ENCODE results near the gene TFDP2. TPM values are rescaled to one million over a fixed set of nuclear protein-coding genes. Genes with fewer than 3 reads are reported as not detected.

TFDP2 gene
- total and polyA plus RNA-seq, 2 of the 8 experiments (the other 6 are each of a cell fraction or from before 2014, with no cell fraction given): 41.1 to 119 TPM

- no peak overlapping the region for H2BK15ac ChIP-seq (ENCODE audit: low read length)
- no peak overlapping the region for H3K23ac ChIP-seq (ENCODE audit: insufficient read length)
- 0 out of 7 replicates have a peak, but pooled peaks cover 0 to 2% (median 0%) of the 10 kb centered on the region in 4 experiments for H3K4me1 ChIP-seq (replicated peaks in 1 of 4; ENCODE audit: control insufficient read depth in 3 of 4, insufficient read depth in 4 of 4, low read length in 3 of 4)
- H3K9me3 ChIP-seq (ENCODE audit: insufficient read depth in 2 of 2, low read depth in 1 of 2, low read length in 1 of 2): no peaks in the 10 kb centered on the region
- H3K56ac ChIP-seq (replicated peaks; ENCODE audit: insufficient read length, low read depth, low read length): no peak overlapping the region
- no peak overlapping the region for H4K91ac ChIP-seq (replicated peaks; ENCODE audit: insufficient read length, low read length)
- peaks cover 0 to 53% of the 10 kb centered on the region in 2 experiments; a peak in 2 of 4 replicates for H3K79me2 ChIP-seq (ENCODE audit: control insufficient read depth in 1 of 2, insufficient read depth in 2 of 2, low read length in 2 of 2)
- H3K27me3 ChIP-seq (replicated peaks in 1 of 4; ENCODE audit: control insufficient read depth in 3 of 4, extremely low read depth in 1 of 4, insufficient read depth in 3 of 4, low read length in 3 of 4): no peaks in the 10 kb centered on the region
- no peak overlapping the region for H2BK5ac ChIP-seq (ENCODE audit: low read depth, low read length)
- ChIA-PET POLR2A (ENCODE audit: partially characterized antibody) (no interaction called here), CTCF (ENCODE audit: partially characterized antibody) (no interaction called here)
- peaks cover 0 to 18% (median 0%) of the 10 kb centered on the region in 4 experiments; a peak in 3 of 8 replicates for H3K36me3 ChIP-seq (ENCODE audit: control insufficient read depth in 2 of 4, insufficient read depth in 4 of 4, low read length in 3 of 4)
- no peak for FAIRE-seq
- H4K8ac ChIP-seq (ENCODE audit: extremely low read depth, insufficient read depth, low read length): no peak overlapping the region
- H2AK5ac ChIP-seq (ENCODE audit: low read depth, low read length): no peak overlapping the region
- H2BK12ac ChIP-seq (ENCODE audit: low read depth, low read length): no peak overlapping the region
- no peak overlapping the region for H3K9ac ChIP-seq (replicated peaks in 1 of 4; ENCODE audit: extremely low read depth in 1 of 4, low read depth in 3 of 4, low read length in 3 of 4)
- H3K23me2 ChIP-seq (ENCODE audit: low read depth, low read length): no peaks in the 10 kb centered on the region
- peaks cover 6% of the 10 kb centered on the region; the same call in 1 of the 2 replicates for H3K79me1 ChIP-seq (ENCODE audit: low read depth, low read length)
- H3K18ac ChIP-seq (ENCODE audit: extremely low read depth, low read length): no peak overlapping the region
- no peak overlapping the region for H3K4me2 ChIP-seq (ENCODE audit: insufficient read depth in 1 of 2, low read depth in 2 of 2, low read length in 2 of 2)
- DNase-seq (ENCODE audit: low read depth in 1 of 2, low spot score in 2 of 2): no peak
- H2BK120ac ChIP-seq (replicated peaks; ENCODE audit: low read depth, low read length): no peak overlapping the region
- no peak overlapping the region for H2BK20ac ChIP-seq (ENCODE audit: low read length)
- H3K27ac ChIP-seq (ENCODE audit: low read depth, low read length): no peak overlapping the region
- no peak overlapping the region for H3K14ac ChIP-seq (ENCODE audit: insufficient read length)
- no peak overlapping the region for H4K5ac ChIP-seq (ENCODE audit: insufficient read length, low read depth, low read length)
- H2AFZ ChIP-seq (ENCODE audit: low read length): no peak overlapping the region
- H3K4ac ChIP-seq (replicated peaks; ENCODE audit: insufficient read length, low read depth, low read length): no peak overlapping the region
- H3K4me3 ChIP-seq (ENCODE audit: extremely low read depth in 1 of 4, insufficient read depth in 2 of 4, low read depth in 3 of 4, low read length in 4 of 4): no peak overlapping the region
- H4K20me1 ChIP-seq (replicated peaks in 1 of 2; ENCODE audit: control insufficient read depth in 1 of 2, insufficient read depth in 2 of 2, low read length in 2 of 2): peaks cover 3 to 7% of the 10 kb centered on the region in 2 experiments
- TF ChIP-seq POLR2A (IDR thresholded peaks at IDR 0.05; ENCODE audit: control extremely low read depth in 1 of 2, low read depth in 2 of 2, low read length in 2 of 2): no peak
- no peak for TF ChIP-seq HDAC6 (IDR thresholded peaks at IDR 0.05; ENCODE audit: low read depth, low read length)
- no peak for TF ChIP-seq POU5F1 (IDR thresholded peaks at IDR 0.05; ENCODE audit: low read depth, low read length)
- no peak for TF ChIP-seq SIN3A (conservative IDR thresholded peaks at IDR 0.05 in 1 of 2, IDR thresholded peaks at IDR 0.05 in 1 of 2; ENCODE audit: low read depth in 1 of 2, low read length in 2 of 2)
- no peak for TF ChIP-seq RAD21 (IDR thresholded peaks at IDR 0.05 in 1 of 2, conservative IDR thresholded peaks at IDR 0.05 in 1 of 2; ENCODE audit: low read depth in 2 of 2, low read length in 2 of 2)
- no peak for TF ChIP-seq CTCF (IDR thresholded peaks at IDR 0.05; ENCODE audit: control extremely low read depth in 1 of 3, insufficient read depth in 1 of 3, low read depth in 1 of 3, low read length in 3 of 3)
- no peak for TF ChIP-seq PHF8 (conservative IDR thresholded peaks at IDR 0.05; ENCODE audit: low read depth, low read length)
- TF ChIP-seq CBX5 (IDR thresholded peaks at IDR 0.05; ENCODE audit: low read depth, low read length): no peak
- no peak for TF ChIP-seq ZNF274 (IDR thresholded peaks at IDR 0.05; ENCODE audit: borderline replicate concordance, extremely low read depth, low read length)
- no peak for TF ChIP-seq EZH2 (IDR thresholded peaks at IDR 0.05; ENCODE audit: low read depth, low read length, severe bottlenecking)
- TF ChIP-seq CEBPB (IDR thresholded peaks at IDR 0.05; ENCODE audit: low read depth, low read length): no peak
- TF ChIP-seq CTBP2 (IDR thresholded peaks at IDR 0.05; ENCODE audit: borderline replicate concordance, insufficient read depth, insufficient read length, low read length): no peak
These were observed 145.3 kb downstream of the TFDP2 start for GRCh38 chr3:142004025-142004424.

Data from H1 (cell line).